ENCODE measurements around the gene CD82.

The CD82 gene

DNA sequence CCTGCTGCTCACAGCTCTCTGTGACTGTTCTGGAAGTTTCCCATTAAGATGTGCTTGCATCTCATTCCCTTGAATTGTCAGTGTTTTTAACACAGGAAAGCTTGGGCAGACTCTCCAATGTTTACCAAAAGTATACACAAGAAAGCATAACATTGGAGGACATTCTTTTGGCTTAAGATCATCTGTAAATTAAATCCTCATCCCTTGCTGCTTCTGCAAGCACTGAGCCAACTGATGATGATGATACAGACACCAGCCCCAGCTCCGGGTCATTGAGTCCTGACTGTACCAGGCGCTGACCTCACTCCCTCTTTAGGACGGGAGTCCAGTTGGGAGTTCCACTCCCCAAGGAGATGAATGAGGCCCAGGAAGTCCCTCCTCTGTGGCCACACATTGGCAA is 23.8 kb downstream of the CD82 start:
- ChIA-PET CTCF (no interaction called here), POLR2A (ENCODE audit: low non-redundant PET) (no interaction called here)
- H3K27ac ChIP-seq, result no peak overlapping the region
- TF ChIP-seq, protein P1, sequence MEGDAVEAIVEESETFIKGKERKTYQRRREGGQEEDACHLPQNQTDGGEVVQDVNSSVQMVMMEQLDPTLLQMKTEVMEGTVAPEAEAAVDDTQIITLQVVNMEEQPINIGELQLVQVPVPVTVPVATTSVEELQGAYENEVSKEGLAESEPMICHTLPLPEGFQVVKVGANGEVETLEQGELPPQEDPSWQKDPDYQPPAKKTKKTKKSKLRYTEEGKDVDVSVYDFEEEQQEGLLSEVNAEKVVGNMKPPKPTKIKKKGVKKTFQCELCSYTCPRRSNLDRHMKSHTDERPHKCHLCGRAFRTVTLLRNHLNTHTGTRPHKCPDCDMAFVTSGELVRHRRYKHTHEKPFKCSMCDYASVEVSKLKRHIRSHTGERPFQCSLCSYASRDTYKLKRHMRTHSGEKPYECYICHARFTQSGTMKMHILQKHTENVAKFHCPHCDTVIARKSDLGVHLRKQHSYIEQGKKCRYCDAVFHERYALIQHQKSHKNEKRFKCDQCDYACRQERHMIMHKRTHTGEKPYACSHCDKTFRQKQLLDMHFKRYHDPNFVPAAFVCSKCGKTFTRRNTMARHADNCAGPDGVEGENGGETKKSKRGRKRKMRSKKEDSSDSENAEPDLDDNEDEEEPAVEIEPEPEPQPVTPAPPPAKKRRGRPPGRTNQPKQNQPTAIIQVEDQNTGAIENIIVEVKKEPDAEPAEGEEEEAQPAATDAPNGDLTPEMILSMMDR (conservative IDR thresholded peaks at IDR 0.05; ENCODE audit: low read depth), result no peak
- no peak for DNase-seq (ENCODE audit: low spot score)

DNA sequence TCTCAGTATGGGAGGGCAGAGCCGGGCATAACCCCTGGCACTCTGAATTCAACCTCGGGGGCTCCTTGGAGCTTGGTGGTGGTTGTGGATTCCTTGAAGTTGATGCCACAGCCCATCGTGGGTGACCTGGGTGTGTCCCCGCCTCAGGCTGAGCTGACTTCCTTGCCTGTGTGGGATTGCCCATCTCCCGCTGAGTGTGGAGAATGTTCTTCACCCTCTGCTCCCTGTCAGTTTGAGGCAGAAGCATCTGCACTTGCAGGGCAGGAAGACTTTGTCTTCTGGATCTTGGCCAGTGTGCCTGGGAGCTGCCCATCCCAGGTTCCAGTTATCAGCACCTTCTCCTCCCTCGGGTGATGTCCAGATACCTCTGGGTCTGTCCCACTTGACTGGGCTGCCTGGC is 25.3 kb downstream of the CD82 start:
- H3K27ac ChIP-seq, result no peak overlapping the region
- ChIA-PET CTCF (interaction anchor here (0.7 to 1.2 kb wide), 2 partner anchors 26 to 34 kb away, joined by 3 to 4 read pairs; no protein-coding TSS in a partner anchor), POLR2A (ENCODE audit: low non-redundant PET) (no interaction called here)
- no peak for DNase-seq (ENCODE audit: low spot score)
- TF ChIP-seq, protein P1 (conservative IDR thresholded peaks at IDR 0.05; ENCODE audit: low read depth), result no peak

DNA sequence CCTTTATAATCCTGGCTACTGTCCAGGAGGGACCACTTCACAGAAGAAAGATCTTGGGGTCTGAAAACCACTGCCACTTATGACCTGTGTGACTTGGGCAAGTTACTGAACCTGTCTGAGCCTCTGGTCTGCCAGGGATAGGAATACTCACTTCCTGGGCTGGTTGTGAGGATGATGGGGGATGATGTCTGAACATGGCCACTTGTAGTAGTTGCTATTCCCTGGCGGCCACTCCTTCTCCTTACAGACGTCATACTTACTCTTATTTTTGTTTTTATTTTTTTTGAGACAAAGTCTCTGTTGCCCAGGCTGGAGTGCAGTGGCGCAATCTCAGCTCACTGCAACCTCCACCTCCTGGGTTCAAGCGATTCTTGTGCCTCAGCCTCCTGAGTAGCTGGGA is 26.1 kb downstream of the CD82 start:
- TF ChIP-seq, protein P1 (conservative IDR thresholded peaks at IDR 0.05; ENCODE audit: low read depth), result no peak
- ChIA-PET CTCF (interaction anchor here (1.2 kb wide), 1 partner anchor 25 kb away, joined by 4 read pairs; no protein-coding TSS in a partner anchor), POLR2A (ENCODE audit: low non-redundant PET) (no interaction called here)
- DNase-seq (ENCODE audit: low spot score), result no peak
- H3K27ac ChIP-seq, result no peak overlapping the region

- DNase-seq (ENCODE audit: low spot score), result no peak
- TF ChIP-seq, protein P1 (conservative IDR thresholded peaks at IDR 0.05; ENCODE audit: low read depth), result no peak
- ChIA-PET POLR2A (ENCODE audit: low non-redundant PET) (interaction anchor here (0.6 kb wide), 1 partner anchor 19 kb away, joined by 3 read pairs; no protein-coding TSS in a partner anchor), CTCF (no interaction called here)
- no peak overlapping the region for H3K27ac ChIP-seq
Measured at GRCh38 chr11:44592125-44592940, 26.9 kb downstream of the CD82 start.

DNA sequence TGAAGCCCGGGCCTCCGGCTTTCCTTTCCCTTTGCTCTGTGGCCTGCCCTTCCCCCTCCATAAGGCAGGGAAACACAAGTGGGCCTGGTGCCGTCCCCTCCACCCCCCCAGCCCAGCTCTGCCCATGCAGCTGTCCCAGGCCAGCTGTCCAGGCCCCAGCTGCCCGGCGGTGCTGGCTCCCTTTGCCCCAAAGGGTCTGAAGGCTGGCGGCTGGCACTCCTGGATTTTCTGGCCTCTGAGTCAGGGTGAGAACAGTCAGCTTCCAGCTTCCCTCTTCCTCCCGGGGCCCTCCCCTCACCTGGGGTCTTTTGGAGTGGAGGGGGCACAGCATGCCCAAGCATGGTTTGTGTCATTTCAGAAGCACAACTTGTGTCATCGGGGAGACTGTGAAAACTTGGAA is 27.8 kb downstream of the CD82 start:
- no peak for DNase-seq (ENCODE audit: low spot score)
- ChIA-PET CTCF (interaction anchor here (1.2 kb wide), 1 partner anchor 9 kb away, joined by 3 read pairs; no protein-coding TSS in a partner anchor), POLR2A (ENCODE audit: low non-redundant PET) (no interaction called here)
- H3K27ac ChIP-seq, result peak overlapping the region; percentile 47
- TF ChIP-seq, protein P1 (conservative IDR thresholded peaks at IDR 0.05; ENCODE audit: low read depth), result no peak

DNA sequence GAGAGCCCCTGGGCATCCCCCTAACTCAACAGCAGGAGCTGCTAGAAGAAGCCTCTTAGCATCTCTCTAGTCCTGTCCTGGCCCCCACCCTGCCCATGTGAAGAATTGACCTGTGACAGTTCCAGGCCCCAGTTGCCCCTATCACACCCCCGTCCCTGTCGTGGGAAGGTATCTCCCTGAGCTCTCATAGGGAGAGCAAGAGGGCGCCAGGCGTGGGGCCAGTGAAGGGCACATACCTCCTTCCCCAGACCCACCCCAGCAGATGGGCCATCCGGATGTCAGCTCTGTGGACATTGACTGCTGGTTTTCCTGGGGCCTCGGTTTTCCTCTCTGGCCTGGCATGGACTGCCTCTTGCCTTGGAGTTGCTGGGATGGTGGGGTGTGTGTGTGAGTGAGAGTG is 29.5 kb downstream of the CD82 start:
- ChIA-PET CTCF (interaction anchor here (0.6 kb wide), 1 partner anchor 36 kb away, joined by 5 read pairs; no protein-coding TSS in a partner anchor), POLR2A (ENCODE audit: low non-redundant PET) (no interaction called here)
- no peak for DNase-seq (ENCODE audit: low spot score)
- TF ChIP-seq, protein P1 (conservative IDR thresholded peaks at IDR 0.05; ENCODE audit: low read depth), result no peak
- no peak overlapping the region for H3K27ac ChIP-seq
